T-helper 1 cell treated with Interleukin-12 subunit alpha and Interleukin-12 subunit beta and Interleukin-4 antibody, amounts not matched to agents 30 ng/mL and 1 ng/mL, for 36 hours (primary cell): Measurements from ENCODE around the gene FUT7. TPM values are rescaled to one million over a fixed set of nuclear protein-coding genes. Genes with fewer than 3 reads are reported as not detected.

Experiments
- intact Hi-C: fragments of 100-400 bp; cut with micrococcal nuclease; formaldehyde crosslinking; loops from one replicate; pipeline ENCODE4 v1.15.1; 2024
- total RNA-seq: library from RNA; stranded (reverse); gene quantifications from 2 replicates; pipeline ENCODE4 v1.2.3, GENCODE V29; 2022

The FUT7 gene
- total RNA-seq, 1 donor from 2014 or later = 1.7 TPM

- intact Hi-C loops = no loop called here
Observed at GRCh38 chr9:136988872-136989271, 43.0 kb downstream of the FUT7 start.

- intact Hi-C loops = no loop called here
Observed at GRCh38 chr9:136985853-136986252, 46.0 kb downstream of the FUT7 start.

GRCh38 chr9:136985027-136985602 is 46.8 kb downstream of the FUT7 start:
- intact Hi-C loops = no loop called here

- intact Hi-C loops = no loop called here
Observed at GRCh38 chr9:136984464-136985026, 47.3 kb downstream of the FUT7 start.

GRCh38 chr9:136983656-136984314 is 48.1 kb downstream of the FUT7 start:
- intact Hi-C loops = no loop called here

- intact Hi-C loops = no loop called here
Observed at GRCh38 chr9:136983167-136983566, 48.7 kb downstream of the FUT7 start.

- intact Hi-C loops = no loop called here
Observed at GRCh38 chr9:136982232-136983051, 49.4 kb downstream of the FUT7 start, which contains the start of gene LCNL1. TSS of gene LCNL1 (plus strand) at chr9:136982993. CDS start at chr9:136983587, 594 bp downstream.

- intact Hi-C loops = no loop called here
Observed at GRCh38 chr9:136981588-136982231, 50.2 kb downstream of the FUT7 start.

GRCh38 chr9:136980669-136981478 is 51.0 kb downstream of the FUT7 start:
- intact Hi-C loops = no loop called here

Other genes with a start within 250 kb of the FUT7 start
- 39.2 and 41.2 TPM in 2 replicates for gene TMEM141, start 240.7 kb downstream of the FUT7 start, total RNA-seq
- 0.42 and 0.56 TPM in 2 replicates for gene CCDC183, start 235.8 kb downstream of the FUT7 start, total RNA-seq
- 106 and 107 TPM in 2 replicates for gene RABL6, start 224.1 kb downstream of the FUT7 start, total RNA-seq
- 8.1 and 8.8 TPM in 2 replicates for gene AJM1, start 189.6 kb downstream of the FUT7 start, total RNA-seq
- gene PHPT1, start 182.7 kb downstream of the FUT7 start, total RNA-seq = 161 and 165 TPM in 2 replicates
- 21.5 and 26.0 TPM in 2 replicates for gene MAMDC4, start 179.7 kb downstream of the FUT7 start, total RNA-seq
- 428 and 445 TPM in 2 replicates for gene EDF1, start 165.8 kb downstream of the FUT7 start, total RNA-seq
- gene TRAF2, start 145.6 kb downstream of the FUT7 start, total RNA-seq = 80.6 and 85.0 TPM in 2 replicates
- gene FBXW5, start 87.3 kb downstream of the FUT7 start, total RNA-seq = 117 and 119 TPM in 2 replicates
- 3.1 and 4.2 TPM in 2 replicates for gene C8G, start 86.8 kb downstream of the FUT7 start, total RNA-seq
- gene LCN12, start 79.8 kb downstream of the FUT7 start, total RNA-seq = 3.2 and 3.8 TPM in 2 replicates
- 5.2 and 5.3 TPM in 2 replicates for gene PTGDS, start 54.6 kb downstream of the FUT7 start, total RNA-seq
- not detected in 2 replicates for gene LCNL1, start 49.1 kb downstream of the FUT7 start, total RNA-seq
- 79.8 and 84.2 TPM in 2 replicates for gene PAXX, start 39.7 kb downstream of the FUT7 start, total RNA-seq
- 1.4 and 1.8 TPM in 2 replicates for gene CLIC3, start 35.5 kb downstream of the FUT7 start, total RNA-seq
- 30.0 and 33.9 TPM in 2 replicates for gene ABCA2, start 3.9 kb downstream of the FUT7 start, total RNA-seq
- 56.7 and 57.3 TPM in 2 replicates for gene NPDC1, start 14.1 kb upstream of the FUT7 start, total RNA-seq
- not detected in 2 replicates for gene ENTPD2, start 22.0 kb upstream of the FUT7 start, total RNA-seq
- gene SAPCD2, start 38.5 kb upstream of the FUT7 start, total RNA-seq = 19.7 and 21.1 TPM in 2 replicates
- gene UAP1L1, start 45.4 kb upstream of the FUT7 start, total RNA-seq = 15.1 and 15.7 TPM in 2 replicates
- 50.4 and 54.3 TPM in 2 replicates for gene MAN1B1, start 54.9 kb upstream of the FUT7 start, total RNA-seq
- gene DPP7, start 82.6 kb upstream of the FUT7 start, total RNA-seq = 251 and 260 TPM in 2 replicates
- gene GRIN1, start 107.1 kb upstream of the FUT7 start, total RNA-seq = 0.15 and 0.37 TPM in 2 replicates
- gene LRRC26, start 138.0 kb upstream of the FUT7 start, total RNA-seq = not detected in 2 replicates
- not detected in 2 replicates for gene TMEM210, start 140.0 kb upstream of the FUT7 start, total RNA-seq
- gene ANAPC2, start 156.5 kb upstream of the FUT7 start, total RNA-seq = 77.0 and 77.9 TPM in 2 replicates
- gene SSNA1, start 156.6 kb upstream of the FUT7 start, total RNA-seq = 88.4 and 88.8 TPM in 2 replicates
- 9.5 and 9.9 TPM in 2 replicates for gene TPRN, start 168.7 kb upstream of the FUT7 start, total RNA-seq
- gene TMEM203, start 173.6 kb upstream of the FUT7 start, total RNA-seq = 29.4 and 30.7 TPM in 2 replicates
- 40.9 and 45.3 TPM in 2 replicates for gene NDOR1, start 173.6 kb upstream of the FUT7 start, total RNA-seq
- 4.3 and 5.0 TPM in 2 replicates for gene RNF208, start 190.2 kb upstream of the FUT7 start, total RNA-seq
- gene CYSRT1, start 193.1 kb upstream of the FUT7 start, total RNA-seq = 0.27 TPM in 2 replicates
- not detected in 2 replicates for gene RNF224, start 195.4 kb upstream of the FUT7 start, total RNA-seq
- gene SLC34A3, start 198.8 kb upstream of the FUT7 start, total RNA-seq = not detected in 2 replicates
- 275 and 280 TPM in 2 replicates for gene TUBB4B, start 209.2 kb upstream of the FUT7 start, total RNA-seq
- 0.27 TPM in 1 of 2 replicates, not detected in the other for gene STPG3, start 219.2 kb upstream of the FUT7 start, total RNA-seq
- 64.6 and 66.9 TPM in 2 replicates for gene NELFB, start 223.2 kb upstream of the FUT7 start, total RNA-seq
- 16.8 and 16.9 TPM in 2 replicates for gene TOR4A, start 245.6 kb upstream of the FUT7 start, total RNA-seq